Measurements from ENCODE around the gene LEKR1. TPM values are rescaled to one million over a fixed set of nuclear protein-coding genes. Genes with fewer than 3 reads are reported as not detected.

The LEKR1 gene
- total RNA-seq, 2 donors from 2014 or later = 0.20 to 0.70 TPM

- no peak for DNase-seq (ENCODE audit: low spot score)
- no peaks in the 10 kb centered on the region for H3K36me3 ChIP-seq
- H3K27ac ChIP-seq = no peak overlapping the region
- H3K27me3 ChIP-seq = no peaks in the 10 kb centered on the region
- H3K4me3 ChIP-seq = no peak overlapping the region
- no peaks in the 10 kb centered on the region for H3K4me1 ChIP-seq
- TF ChIP-seq CTCF (IDR thresholded peaks at IDR 0.05) = no peak
- no peaks in the 10 kb centered on the region for H3K9me3 ChIP-seq
Observed at GRCh38 chr3:157067114-157067513, 241.0 kb downstream of the LEKR1 start.

GRCh38 chr3:157069406-157069805 lies 243.3 kb downstream of the LEKR1 start:
- H3K36me3 ChIP-seq = no peaks in the 10 kb centered on the region
- no peak for TF ChIP-seq CTCF (IDR thresholded peaks at IDR 0.05)

GRCh38 chr3:157069846-157070677 lies 243.9 kb downstream of the LEKR1 start:
- DNase-seq (ENCODE audit: low spot score) = no peak
- Histone ChIP-seq H3K4me3 (no peak overlapping the region), H3K27ac (no peak overlapping the region), H3K4me1 (no peaks in the 10 kb centered on the region), H3K36me3 (no peaks in the 10 kb centered on the region), H3K27me3 (no peaks in the 10 kb centered on the region), H3K9me3 (no peaks in the 10 kb centered on the region)
- TF ChIP-seq CTCF (IDR thresholded peaks at IDR 0.05) = no peak

More at GRCh38 chr3:157069406-157069805, 243.3 kb downstream of the LEKR1 start:
- Histone ChIP-seq H3K27me3 (no peaks in the 10 kb centered on the region), H3K4me1 (no peaks in the 10 kb centered on the region), H3K9me3 (no peaks in the 10 kb centered on the region), H3K27ac (no peak overlapping the region), H3K4me3 (no peak overlapping the region)
- no peak for DNase-seq (ENCODE audit: low spot score)

- Histone ChIP-seq H3K27me3 (no peaks in the 10 kb centered on the region), H3K4me1 (peaks cover 0 to 2% of the 10 kb centered on the region in 2 donors), H3K9me3 (no peaks in the 10 kb centered on the region), H3K36me3 (no peaks in the 10 kb centered on the region), H3K27ac (no peak overlapping the region), H3K4me3 (no peak overlapping the region)
- no peak for TF ChIP-seq CTCF (IDR thresholded peaks at IDR 0.05)
- no peak for DNase-seq (ENCODE audit: low spot score)
Observed at GRCh38 chr3:157070678-157070999, 244.5 kb downstream of the LEKR1 start.

GRCh38 chr3:157071744-157072525 lies 245.8 kb downstream of the LEKR1 start:
- no peak for DNase-seq (ENCODE audit: low spot score)
- Histone ChIP-seq H3K4me1 (peaks cover 0 to 15% of the 10 kb centered on the region in 2 donors), H3K36me3 (no peaks in the 10 kb centered on the region), H3K27ac (no peak overlapping the region), H3K27me3 (no peaks in the 10 kb centered on the region), H3K4me3 (no peak overlapping the region), H3K9me3 (no peaks in the 10 kb centered on the region)
- TF ChIP-seq CTCF (IDR thresholded peaks at IDR 0.05) = no peak

Data from right atrium auricular region (tissue), 2 donors.